ENCODE results near the gene MANBA.

MANBA gene

GRCh38 chr4:102616636-102617035 lies 144.1 kb downstream of the MANBA start:
- in situ Hi-C loops (cut with HindIII; ENCODE audit: low pct_unique_long_range_greater_than_20kb, low sequenced_read_pairs) = no loop called here
- no peak for DNase-seq (ENCODE audit: low read depth in 1 of 2, low spot score in 1 of 2)
- no peak for TF ChIP-seq JUND (IDR thresholded peaks at IDR 0.05; ENCODE audit: low read depth)

GRCh38 chr4:102614801-102615200 lies 146.0 kb downstream of the MANBA start:
- in situ Hi-C loops (cut with HindIII; ENCODE audit: low pct_unique_long_range_greater_than_20kb, low sequenced_read_pairs) = no loop called here
- no peak for TF ChIP-seq JUND (IDR thresholded peaks at IDR 0.05; ENCODE audit: low read depth)
- DNase-seq (ENCODE audit: low read depth in 1 of 2, low spot score in 1 of 2) = no peak

- TF ChIP-seq JUND (IDR thresholded peaks at IDR 0.05; ENCODE audit: low read depth) = no peak
- no peak for DNase-seq (ENCODE audit: low read depth in 1 of 2, low spot score in 1 of 2)
- in situ Hi-C loops (cut with HindIII; ENCODE audit: low pct_unique_long_range_greater_than_20kb, low sequenced_read_pairs) = no loop called here
These were observed 147.9 kb downstream of the MANBA start for GRCh38 chr4:102612824-102613366.

GRCh38 chr4:102612210-102612609 lies 148.6 kb downstream of the MANBA start:
- no peak for DNase-seq (ENCODE audit: low read depth in 1 of 2, low spot score in 1 of 2)
- in situ Hi-C loops (cut with HindIII; ENCODE audit: low pct_unique_long_range_greater_than_20kb, low sequenced_read_pairs) = no loop called here
- no peak for TF ChIP-seq JUND (IDR thresholded peaks at IDR 0.05; ENCODE audit: low read depth)

GRCh38 chr4:102610476-102610875 lies 150.3 kb downstream of the MANBA start:
- no peak for TF ChIP-seq JUND (IDR thresholded peaks at IDR 0.05; ENCODE audit: low read depth)
- in situ Hi-C loops (cut with HindIII; ENCODE audit: low pct_unique_long_range_greater_than_20kb, low sequenced_read_pairs) = no loop called here
- no peak for DNase-seq (ENCODE audit: low read depth in 1 of 2, low spot score in 1 of 2)

- no peak for DNase-seq (ENCODE audit: low read depth in 1 of 2, low spot score in 1 of 2)
- TF ChIP-seq JUND (IDR thresholded peaks at IDR 0.05; ENCODE audit: low read depth) = no peak
- in situ Hi-C loops (cut with HindIII; ENCODE audit: low pct_unique_long_range_greater_than_20kb, low sequenced_read_pairs) = no loop called here
These were observed 150.8 kb downstream of the MANBA start for GRCh38 chr4:102610007-102610406.

GRCh38 chr4:102608190-102608589 lies 152.6 kb downstream of the MANBA start:
- no peak for TF ChIP-seq JUND (IDR thresholded peaks at IDR 0.05; ENCODE audit: low read depth)
- DNase-seq (ENCODE audit: low read depth in 1 of 2, low spot score in 1 of 2) = no peak
- in situ Hi-C loops (cut with HindIII; ENCODE audit: low pct_unique_long_range_greater_than_20kb, low sequenced_read_pairs) = no loop called here

GRCh38 chr4:102606846-102607450 lies 153.8 kb downstream of the MANBA start:
- in situ Hi-C loops (cut with HindIII; ENCODE audit: low pct_unique_long_range_greater_than_20kb, low sequenced_read_pairs) = no loop called here
- TF ChIP-seq JUND (IDR thresholded peaks at IDR 0.05; ENCODE audit: low read depth) = no peak
- no peak for DNase-seq (ENCODE audit: low read depth in 1 of 2, low spot score in 1 of 2)

- TF ChIP-seq JUND (IDR thresholded peaks at IDR 0.05; ENCODE audit: low read depth) = no peak
- in situ Hi-C loops (cut with HindIII; ENCODE audit: low pct_unique_long_range_greater_than_20kb, low sequenced_read_pairs) = no loop called here
- no peak for DNase-seq (ENCODE audit: low read depth in 1 of 2, low spot score in 1 of 2)
These were observed 154.5 kb downstream of the MANBA start for GRCh38 chr4:102606261-102606660.

GRCh38 chr4:102604222-102604940 lies 156.4 kb downstream of the MANBA start:
- TF ChIP-seq JUND (IDR thresholded peaks at IDR 0.05; ENCODE audit: low read depth) = no peak
- DNase-seq (ENCODE audit: low read depth in 1 of 2, low spot score in 1 of 2) = peak in 1 of 2 experiments; percentile 12
- in situ Hi-C loops (cut with HindIII; ENCODE audit: low pct_unique_long_range_greater_than_20kb, low sequenced_read_pairs) = no loop called here

GRCh38 chr4:102601586-102602227 lies 159.1 kb downstream of the MANBA start:
- no peak for TF ChIP-seq JUND (IDR thresholded peaks at IDR 0.05; ENCODE audit: low read depth)
- in situ Hi-C loops (cut with HindIII; ENCODE audit: low pct_unique_long_range_greater_than_20kb, low sequenced_read_pairs) = no loop called here

GRCh38 chr4:102600689-102601088 lies 160.1 kb downstream of the MANBA start:
- DNase-seq (ENCODE audit: low read depth in 1 of 2, low spot score in 1 of 2) = no peak
- in situ Hi-C loops (cut with HindIII; ENCODE audit: low pct_unique_long_range_greater_than_20kb, low sequenced_read_pairs) = no loop called here
- no peak for TF ChIP-seq JUND (IDR thresholded peaks at IDR 0.05; ENCODE audit: low read depth)

More at GRCh38 chr4:102601586-102602227, 159.1 kb downstream of the MANBA start:
- DNase-seq (ENCODE audit: low read depth in 1 of 2, low spot score in 1 of 2) = no peak

- no peak for DNase-seq (ENCODE audit: low read depth in 1 of 2, low spot score in 1 of 2)
- in situ Hi-C loops (cut with HindIII; ENCODE audit: low pct_unique_long_range_greater_than_20kb, low sequenced_read_pairs) = no loop called here
- TF ChIP-seq JUND (IDR thresholded peaks at IDR 0.05; ENCODE audit: low read depth) = no peak
These were observed 160.9 kb downstream of the MANBA start for GRCh38 chr4:102599886-102600285.
